HG03064 (cell line): ENCODE results near the gene CCDC70.

Experiments used
- ATAC-seq: cut with Tn5 transposase; IDR thresholded peaks from one replicate; pipeline ENCODE4 v1.9.1; 2021; ENCODE audit warnings: low read depth; ENCODE audit not compliant: unreplicated experiment

The CCDC70 gene

GRCh38 chr13:51828730-51829567 lies 32.8 kb upstream of the CCDC70 start:
- ATAC-seq = no peak

- no peak for ATAC-seq
Measured at GRCh38 chr13:51829568-51829899, 32.2 kb upstream of the CCDC70 start.

- ATAC-seq = no peak
Measured at GRCh38 chr13:51831519-51831918, 30.2 kb upstream of the CCDC70 start.

GRCh38 chr13:51832471-51833152 lies 29.2 kb upstream of the CCDC70 start:
- ATAC-seq = peak; percentile 77

GRCh38 chr13:51833980-51834379 lies 27.8 kb upstream of the CCDC70 start:
- no peak for ATAC-seq

- ATAC-seq = no peak
Measured at GRCh38 chr13:51834581-51835171, 27.1 kb upstream of the CCDC70 start.

- ATAC-seq = no peak
Measured at GRCh38 chr13:51837016-51837415, 24.8 kb upstream of the CCDC70 start.

- ATAC-seq = no peak
Measured at GRCh38 chr13:51838240-51838846, 23.4 kb upstream of the CCDC70 start.

GRCh38 chr13:51839711-51840540 lies 21.8 kb upstream of the CCDC70 start:
- no peak for ATAC-seq

GRCh38 chr13:51840917-51841316 lies 20.9 kb upstream of the CCDC70 start:
- no peak for ATAC-seq

- no peak for ATAC-seq
Measured at GRCh38 chr13:51841732-51842131, 20.0 kb upstream of the CCDC70 start.

GRCh38 chr13:51843529-51843928 lies 18.2 kb upstream of the CCDC70 start:
- ATAC-seq = no peak

GRCh38 chr13:51844862-51845573 lies 16.8 kb upstream of the CCDC70 start, which contains the start of gene TMEM272:
TMEM272 (minus strand) TSS chr13:51845177; CDS start chr13:51838530, 6,647 bp downstream.
- ATAC-seq = no peak

GRCh38 chr13:51845574-51846318 lies 16.0 kb upstream of the CCDC70 start:
- no peak for ATAC-seq

GRCh38 chr13:51846756-51847155 lies 15.0 kb upstream of the CCDC70 start:
- ATAC-seq = no peak

- ATAC-seq = no peak
Measured at GRCh38 chr13:51848674-51849073, 13.1 kb upstream of the CCDC70 start.

GRCh38 chr13:51849145-51850101 lies 12.3 kb upstream of the CCDC70 start:
- ATAC-seq = no peak
